HepG2 (cell line): ENCODE results near the gene TP73. TPM values are rescaled to one million over a fixed set of nuclear protein-coding genes. Genes with fewer than 3 reads are reported as not detected.

Source experiments
- NFAT5 ChIP-seq: sonication (generic); formaldehyde crosslinking; IDR thresholded peaks from 2 replicates; pipeline ENCODE4 v1.4.0; 2020; ENCODE audit warnings: missing genetic modification reagents
- PHB2 ChIP-seq: fragments of 450-650 bp; IDR thresholded peaks from 2 replicates; pipeline ENCODE4 v1.6.1; 2018; ENCODE audit not compliant: partially characterized antibody
- PRDM4 ChIP-seq: sonication (generic); formaldehyde crosslinking; IDR thresholded peaks from 2 replicates; pipeline ENCODE4 v1.9.0; 2021; ENCODE audit warnings: missing genetic modification reagents, borderline replicate concordance
- SCMH1 ChIP-seq: sonication (generic); formaldehyde crosslinking; IDR thresholded peaks from 2 replicates; pipeline ENCODE4 v1.9.0; 2021; ENCODE audit warnings: missing genetic modification reagents, mild to moderate bottlenecking, borderline replicate concordance
- SP5 ChIP-seq: IDR thresholded peaks from 2 replicates; pipeline ENCODE4 v1.6.1; 2016; ENCODE audit warnings: low read depth, borderline replicate concordance
- ZNF646 ChIP-seq: sonication (generic); formaldehyde crosslinking; IDR thresholded peaks from 2 replicates; pipeline ENCODE4 v1.9.0; 2021; ENCODE audit warnings: mild to moderate bottlenecking, missing genetic modification reagents
- ZNF841 ChIP-seq: sonication (generic); formaldehyde crosslinking; IDR thresholded peaks from 2 replicates; pipeline ENCODE4 v1.8.1; 2023; ENCODE audit warnings: missing genetic modification reagents, borderline replicate concordance
- ZUFSP ChIP-seq: sonication (generic); formaldehyde crosslinking; IDR thresholded peaks from 2 replicates; pipeline ENCODE4 v1.9.0; 2021; ENCODE audit warnings: missing genetic modification reagents, mild to moderate bottlenecking, borderline replicate concordance
- polyA plus RNA-seq, 8 experiments: library from polyadenylated mRNA; depleted of rRNA in 3 of 8; stranded (reverse) in 7 of 8; unstranded in 1 of 8; fragments of >200 nt; fragmentation: Illumina TruSeq in 4 of 8; extraction: Trizol in 4 of 8; gene quantifications; 2 replicates each; pipeline versions ENCODE4 v1.2.1 to v1.2.3, GENCODE V29; 2011 to 2016; ENCODE audit warnings: low read depth in 4 of 8, missing spikeins in 1 of 8, mixed read lengths in 1 of 8; ENCODE audit not compliant: insufficient read depth in 1 of 8
- total RNA-seq, 5 experiments: library from RNA; depleted of rRNA; stranded (reverse); fragments of >200 nt; fragmentation: Illumina TruSeq; extraction: Trizol; gene quantifications; 2 replicates each; pipeline ENCODE4 v1.2.3, GENCODE V29; 2016; ENCODE audit warnings: low read depth in 1 of 5

Gene TP73
- total and polyA plus RNA-seq, 2 of the 13 experiments (the other 11 are each of a cell fraction or from before 2014, with no cell fraction given): 0.49 to 1.1 TPM

GRCh38 chr1:3668585-3669300, 16.4 kb downstream of the TP73 start (continued):
- TF ChIP-seq PRDM4: no peak
- TF ChIP-seq ZNF646: no peak
- no peak for TF ChIP-seq PHB2
- TF ChIP-seq SCMH1 (CRISPR knock-in tag): no peak
- TF ChIP-seq SP5 (CRISPR knock-in tag): peak; percentile 93
- no peak for TF ChIP-seq ZNF841 (CRISPR knock-in tag)
- 0 out of 2 replicates have a peak, but pooled peaks have one; percentile 56 for TF ChIP-seq NFAT5 (CRISPR knock-in tag)
- no peak for TF ChIP-seq ZUFSP
